ENCODE measurements around the gene HAS3. TPM values are rescaled to one million over a fixed set of nuclear protein-coding genes. Genes with fewer than 3 reads are reported as not detected.

HAS3 gene, protein sequence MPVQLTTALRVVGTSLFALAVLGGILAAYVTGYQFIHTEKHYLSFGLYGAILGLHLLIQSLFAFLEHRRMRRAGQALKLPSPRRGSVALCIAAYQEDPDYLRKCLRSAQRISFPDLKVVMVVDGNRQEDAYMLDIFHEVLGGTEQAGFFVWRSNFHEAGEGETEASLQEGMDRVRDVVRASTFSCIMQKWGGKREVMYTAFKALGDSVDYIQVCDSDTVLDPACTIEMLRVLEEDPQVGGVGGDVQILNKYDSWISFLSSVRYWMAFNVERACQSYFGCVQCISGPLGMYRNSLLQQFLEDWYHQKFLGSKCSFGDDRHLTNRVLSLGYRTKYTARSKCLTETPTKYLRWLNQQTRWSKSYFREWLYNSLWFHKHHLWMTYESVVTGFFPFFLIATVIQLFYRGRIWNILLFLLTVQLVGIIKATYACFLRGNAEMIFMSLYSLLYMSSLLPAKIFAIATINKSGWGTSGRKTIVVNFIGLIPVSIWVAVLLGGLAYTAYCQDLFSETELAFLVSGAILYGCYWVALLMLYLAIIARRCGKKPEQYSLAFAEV
- total RNA-seq, result 15.5 and 22.8 TPM in 2 replicates

GRCh38 chr16:69105501-69106361 is at the start of gene HAS3:
Gene HAS3 (plus strand): TSS chr16:69105653. CDS start chr16:69109396, 3,743 bp downstream.
- DNase-seq (ENCODE audit: low read depth), result peak; percentile 83

DNA sequence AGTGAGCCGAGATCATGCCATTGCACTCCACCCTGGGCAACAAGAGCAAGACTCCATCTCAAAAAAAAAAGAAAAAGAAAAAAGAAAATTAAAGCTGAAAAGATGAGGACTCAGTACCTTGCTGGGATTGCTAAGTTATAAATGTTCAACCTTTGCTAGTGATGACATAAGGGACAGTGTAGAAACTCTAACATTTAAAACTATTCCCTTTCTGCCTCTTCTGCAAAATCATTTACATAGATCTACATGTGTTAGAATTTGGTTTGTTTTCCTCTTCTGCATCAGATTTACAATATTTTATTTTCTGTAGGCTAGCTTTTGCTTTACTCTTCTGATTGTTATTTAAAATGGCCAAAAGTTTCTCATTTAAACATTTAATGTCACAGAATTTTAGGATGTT is 49.5 kb upstream of the HAS3 start:
- no peak for DNase-seq (ENCODE audit: low read depth)

DNA sequence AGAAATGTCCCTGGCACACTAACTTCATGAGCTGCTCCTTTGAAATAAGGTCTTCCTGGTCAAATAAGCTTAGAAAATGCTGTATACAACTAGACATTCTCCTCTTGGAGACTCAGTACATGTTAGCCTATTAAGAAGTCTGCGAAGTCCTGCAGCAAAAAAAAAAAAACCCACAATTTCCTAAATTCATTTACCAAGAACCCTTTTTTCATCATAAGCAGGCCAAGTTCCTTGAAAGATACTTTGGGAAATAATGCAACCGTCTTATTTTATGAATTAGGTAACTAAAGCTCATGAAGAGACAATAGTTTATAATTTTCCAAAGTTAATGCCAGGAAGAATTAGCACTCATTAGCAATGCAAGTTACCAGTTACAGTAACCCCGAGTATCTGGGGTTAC is 49.0 kb upstream of the HAS3 start:
- no peak for DNase-seq (ENCODE audit: low read depth)

DNA sequence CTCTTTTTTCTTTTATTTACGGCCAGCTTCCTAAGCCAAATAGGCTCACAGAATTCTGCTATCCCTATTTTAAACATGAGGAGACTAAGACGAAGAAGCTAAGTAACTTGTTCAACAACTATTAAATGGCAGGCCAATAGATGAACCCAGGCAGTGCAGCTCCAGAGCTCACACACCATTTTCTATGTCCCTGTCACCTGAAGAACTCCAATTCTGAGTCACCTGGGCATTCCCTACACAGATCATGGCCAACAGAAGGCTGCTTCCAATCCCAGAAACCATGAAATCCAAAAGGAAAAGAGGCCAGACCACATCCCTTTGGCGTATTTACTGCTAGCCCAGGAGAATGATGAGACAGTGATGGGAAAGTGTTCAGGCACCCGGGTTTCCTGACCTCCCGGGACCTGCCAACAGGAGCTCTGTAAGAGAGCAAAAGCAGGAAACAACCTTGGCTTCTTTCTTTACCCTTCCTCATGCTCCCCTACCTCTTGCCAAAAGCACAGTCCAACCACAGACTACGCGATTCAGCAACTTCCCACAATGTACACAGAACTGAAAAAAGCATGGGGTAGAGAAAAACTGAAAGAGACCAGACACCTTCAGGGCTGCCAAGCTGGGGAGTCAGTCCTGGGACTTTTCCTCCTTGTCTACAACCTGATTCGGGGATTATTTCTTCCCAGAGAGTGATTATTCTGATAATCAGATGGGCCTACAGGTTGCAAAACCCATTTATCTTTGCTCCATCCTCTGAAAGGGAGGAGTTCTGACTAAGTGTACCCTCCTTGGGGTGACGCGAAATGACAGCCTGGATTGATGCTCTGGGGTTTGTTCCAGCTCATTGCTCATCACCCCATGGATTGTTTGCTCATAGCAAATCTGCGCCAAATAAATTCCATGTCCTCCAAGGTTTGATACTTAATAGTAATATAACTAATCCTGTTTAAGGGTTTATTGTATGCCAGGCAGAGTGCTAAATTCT is 47.8 kb upstream of the HAS3 start:
- peak; percentile 94 for DNase-seq (ENCODE audit: low read depth)

DNA sequence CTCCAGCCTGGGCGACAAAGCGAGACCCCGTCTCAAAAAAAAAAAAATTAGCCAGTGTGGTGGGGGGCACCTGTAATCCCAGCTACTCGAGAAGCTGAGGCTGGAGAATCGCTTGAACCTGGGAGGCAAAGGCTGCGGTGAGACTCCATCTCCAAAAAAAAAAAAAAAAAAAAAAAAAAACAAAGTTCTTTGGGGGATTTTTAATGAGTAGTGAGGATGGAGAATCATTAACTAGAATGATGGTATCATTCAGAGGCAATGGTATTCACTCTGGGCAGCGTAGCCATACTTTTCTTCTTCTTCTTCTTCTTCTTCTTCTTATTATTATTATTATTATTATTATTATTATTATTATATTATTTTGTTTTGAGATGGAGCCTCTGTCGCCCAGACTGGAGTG is 42.0 kb upstream of the HAS3 start:
- peak; percentile 74 for DNase-seq (ENCODE audit: low read depth)

GRCh38 chr16:69064124-69064763 is 41.2 kb upstream of the HAS3 start:
- peak; percentile 95 for DNase-seq (ENCODE audit: low read depth)

DNA sequence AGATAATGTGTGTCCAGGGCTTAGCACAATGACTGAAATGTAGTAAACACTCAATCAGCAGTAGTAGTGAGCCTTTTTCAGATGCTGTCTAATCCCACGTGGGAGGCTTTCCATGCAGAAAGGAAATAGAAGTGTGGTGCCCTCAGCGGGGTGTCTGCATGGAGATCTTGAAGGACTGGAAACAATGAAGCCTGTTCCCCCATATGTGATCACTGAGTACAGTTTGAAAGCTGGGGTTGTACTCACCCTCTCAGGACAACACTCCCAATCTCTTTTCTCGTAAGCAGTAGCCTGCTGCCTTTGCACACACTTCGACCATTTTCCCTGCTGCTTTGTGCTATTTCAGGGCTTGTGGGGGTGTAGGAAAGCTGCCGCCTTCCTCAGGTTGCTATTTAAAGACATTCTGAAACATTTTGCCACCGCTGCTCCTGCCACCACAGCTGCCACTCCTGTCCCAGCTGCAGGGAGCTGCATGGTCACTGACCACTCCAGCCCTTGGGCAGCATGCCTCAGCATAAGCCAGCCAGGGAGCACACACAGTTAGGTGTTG is 40.6 kb upstream of the HAS3 start:
- DNase-seq (ENCODE audit: low read depth), result no peak

DNA sequence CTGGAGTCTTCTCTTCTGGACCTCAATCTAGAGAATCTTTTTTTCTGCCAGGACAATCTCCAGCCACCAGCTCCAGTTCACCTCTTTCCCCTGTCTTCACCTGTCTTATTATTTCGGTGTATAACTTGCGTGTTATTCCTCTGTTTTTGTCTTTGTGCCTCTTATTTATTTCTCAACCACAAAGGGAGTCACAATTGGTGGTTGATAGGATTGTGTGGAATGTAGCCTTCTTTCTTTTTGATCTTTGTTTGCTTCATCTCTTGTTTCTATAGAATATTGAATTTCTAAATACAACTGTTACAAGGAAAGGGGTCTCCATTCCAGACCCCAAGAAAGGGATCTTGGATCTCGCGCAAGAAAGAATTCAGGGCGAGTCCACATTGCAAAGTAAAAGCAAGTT is 35.9 kb upstream of the HAS3 start:
- DNase-seq (ENCODE audit: low read depth), result no peak

DNA sequence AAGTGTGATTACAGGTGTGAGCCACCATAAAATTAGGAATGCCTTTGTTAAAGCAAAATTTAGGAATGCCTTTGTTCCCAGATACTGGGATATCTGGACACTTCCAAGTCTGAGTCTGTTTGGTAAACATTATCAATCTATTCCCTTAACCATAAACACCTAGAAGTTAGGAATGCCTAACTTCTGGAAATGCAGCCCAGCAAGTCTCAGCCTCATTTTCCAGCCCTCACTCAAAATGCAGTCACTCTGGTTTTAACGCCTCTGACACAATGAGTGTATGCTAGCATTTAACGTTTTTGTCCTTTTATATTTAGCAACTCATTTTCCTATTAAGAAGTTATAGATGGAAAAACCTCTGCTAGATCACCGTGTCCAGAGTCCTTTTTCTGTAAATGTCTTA is 34.4 kb upstream of the HAS3 start:
- no peak for DNase-seq (ENCODE audit: low read depth)

- no peak for DNase-seq (ENCODE audit: low read depth)
These were observed 32.8 kb upstream of the HAS3 start for GRCh38 chr16:69072640-69072974.

DNA sequence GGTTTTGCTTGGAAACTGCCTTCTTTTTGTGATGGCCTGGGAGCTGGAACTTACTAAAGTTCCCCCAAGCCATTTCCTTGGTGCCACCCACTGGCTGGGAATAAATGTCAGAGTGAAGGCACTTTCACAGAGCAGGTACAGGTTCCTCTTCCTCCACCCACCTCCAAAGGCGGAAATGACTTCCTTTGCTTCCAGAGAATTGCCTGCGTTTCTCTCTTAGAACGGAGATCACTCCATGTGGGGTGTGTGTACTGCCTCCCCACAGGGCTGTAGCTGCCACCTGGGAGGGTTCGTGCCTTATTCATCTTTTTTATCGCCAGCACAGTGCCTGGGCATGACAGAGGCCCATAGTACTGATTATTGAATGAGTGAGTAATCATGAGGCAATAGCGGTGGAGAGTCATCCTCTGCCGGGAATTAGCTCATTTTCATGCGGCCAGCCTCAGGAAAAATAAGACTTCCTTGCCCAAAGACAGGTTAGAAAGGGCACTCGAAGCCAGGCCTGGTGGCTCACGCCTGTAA is 32.2 kb upstream of the HAS3 start:
- peak; percentile 97 for DNase-seq (ENCODE audit: low read depth)

DNA sequence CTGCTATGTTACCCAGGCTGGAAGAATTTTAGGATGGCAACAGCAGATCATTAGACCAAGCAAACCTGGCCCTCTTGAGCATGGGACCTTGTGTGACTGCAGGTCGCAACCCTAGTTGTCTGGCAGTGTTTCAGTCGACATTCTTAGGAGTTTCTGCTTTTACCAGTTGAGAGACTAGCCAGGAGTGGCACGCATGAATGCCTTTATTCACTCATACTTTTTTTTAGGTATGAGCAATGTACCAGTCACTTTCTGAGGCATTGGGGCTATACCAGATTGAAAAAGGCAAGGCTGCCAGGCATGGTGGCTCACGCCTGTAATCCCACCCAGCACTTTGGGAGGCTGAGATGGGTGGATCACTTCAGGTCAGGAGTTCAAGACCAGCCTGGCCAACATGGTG is 28.2 kb upstream of the HAS3 start:
- peak; percentile 98 for DNase-seq (ENCODE audit: low read depth)

DNA sequence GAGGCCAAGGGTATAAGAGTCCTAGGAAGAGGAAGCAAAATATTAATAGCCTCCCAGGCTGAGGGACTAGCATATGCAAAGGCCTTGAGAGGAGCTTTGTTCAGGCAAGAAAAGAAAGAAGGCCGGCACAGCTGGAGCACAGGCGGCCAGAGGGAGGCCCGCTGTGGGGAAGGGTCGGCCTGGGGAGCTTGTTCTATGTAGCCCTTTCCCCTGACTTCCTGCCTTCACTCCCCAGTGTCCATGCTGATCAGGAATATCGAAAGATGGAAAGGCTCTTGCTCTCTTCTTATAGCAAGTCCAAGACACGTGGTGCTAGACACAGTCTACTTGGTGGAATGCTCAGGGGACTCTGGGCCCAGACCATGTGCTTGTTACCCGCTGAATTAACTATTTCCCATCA is 27.4 kb upstream of the HAS3 start:
- DNase-seq (ENCODE audit: low read depth), result no peak

DNA sequence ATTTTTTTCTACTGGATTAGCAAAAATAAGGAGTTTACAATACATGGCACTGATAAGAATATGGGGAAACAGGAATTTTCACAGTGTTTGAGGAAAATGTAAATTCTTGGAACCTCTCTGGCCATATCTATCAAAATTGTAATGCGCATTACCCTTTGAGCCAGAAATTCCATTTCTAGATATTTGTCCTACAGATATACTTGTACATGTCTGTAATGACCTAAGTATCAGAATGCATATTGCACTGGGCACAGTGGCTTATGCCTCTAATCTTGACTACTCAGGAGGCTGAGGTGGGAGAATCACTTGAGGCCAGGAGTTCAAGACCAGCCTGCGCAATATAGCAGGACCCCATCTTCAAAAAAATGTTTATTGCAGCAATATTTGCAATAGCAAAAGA is 25.8 kb upstream of the HAS3 start:
- DNase-seq (ENCODE audit: low read depth), result no peak

DNA sequence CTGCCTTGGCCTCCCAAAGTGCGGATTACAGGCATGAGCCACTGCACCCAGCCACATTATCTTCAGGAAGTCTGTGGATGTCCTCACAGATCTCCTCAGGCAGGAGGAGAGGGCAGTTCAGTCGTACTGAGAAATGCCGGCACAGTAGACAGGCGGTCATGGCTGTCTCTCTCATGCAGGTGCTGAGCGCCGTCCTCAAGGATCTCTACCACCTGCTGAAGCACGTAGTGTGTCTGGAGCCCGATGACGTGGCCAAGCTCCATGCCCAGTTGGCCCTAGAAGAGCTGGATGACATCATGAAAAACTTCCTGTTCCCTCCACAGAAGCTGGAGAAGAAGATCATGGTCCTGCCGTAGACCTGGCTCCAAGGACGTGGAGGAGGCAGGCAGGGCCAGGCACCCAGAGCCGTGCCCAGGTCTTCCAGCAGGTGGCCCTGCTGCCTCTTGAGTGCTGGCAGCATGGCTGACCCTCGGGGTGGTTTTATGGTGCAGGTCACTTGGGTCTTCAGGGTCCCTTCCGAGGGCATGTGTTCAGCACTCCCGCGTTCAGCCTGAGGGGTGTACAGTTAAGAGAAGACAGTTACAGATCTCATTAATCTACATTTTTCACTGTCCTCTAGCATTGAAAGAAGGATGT is 22.0 kb upstream of the HAS3 start:
- DNase-seq (ENCODE audit: low read depth), result no peak

- no peak for DNase-seq (ENCODE audit: low read depth)
These were observed 21.2 kb upstream of the HAS3 start for GRCh38 chr16:69084289-69084688.

- no peak for DNase-seq (ENCODE audit: low read depth)
These were observed 20.3 kb upstream of the HAS3 start for GRCh38 chr16:69085032-69085695.

GRCh38 chr16:69087161-69087581 is 18.3 kb upstream of the HAS3 start:
- DNase-seq (ENCODE audit: low read depth), result no peak

DNA sequence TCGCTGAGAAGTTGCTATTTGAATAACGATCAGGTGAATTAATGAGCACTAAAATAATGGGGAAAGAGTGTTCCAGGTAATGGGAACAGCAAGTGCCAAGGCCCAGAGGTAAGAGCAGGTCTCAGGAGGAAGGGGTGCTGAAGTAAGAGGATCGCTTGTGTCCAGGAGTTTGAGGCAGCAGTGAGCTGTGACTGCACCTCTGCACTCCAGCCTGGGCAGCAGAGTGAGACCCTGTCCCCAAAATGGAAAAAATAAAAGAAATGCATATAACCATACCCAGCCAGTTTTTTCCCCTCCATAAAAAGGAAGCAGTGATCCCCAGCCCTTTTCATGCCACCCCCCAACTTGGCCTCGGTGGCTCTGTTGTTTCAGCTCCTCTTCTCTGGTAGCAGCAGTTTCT is 16.8 kb upstream of the HAS3 start:
- DNase-seq (ENCODE audit: low read depth), result no peak
